GM12878 (cell line): ENCODE measurements around the gene PLA2G1B. TPM values are rescaled to one million over a fixed set of nuclear protein-coding genes. Genes with fewer than 3 reads are reported as not detected.

ENCODE experiments used
- ATAC-seq: fragments of 200-7000 bp; cut with Tn5 transposase; 3 replicates; pipeline ENCODE4 v1.9.1; 2020; ENCODE audit warnings: mild to moderate bottlenecking, moderate library complexity
- BruUV-seq: library from RNA; stranded (reverse); fragments of 400-500 nt; replicated peaks from 2 replicates; lab custom pipeline; 2021; lab: Mats Ljungman, UMichigan
- CTCF ChIA-PET: fragments of 300-600 bp; sonication (Branson Sonifier 250); formaldehyde crosslinking; extraction: SDS; loops from one replicate; lab custom pipeline; 2021; ENCODE audit warnings: inconsistent platforms; lab: Yijun Ruan, JAX
- POLR2A ChIA-PET: fragments of 350-600 bp; formaldehyde crosslinking; extraction: SDS; loops from one replicate; lab custom pipeline; 2021; ENCODE audit warnings: inconsistent platforms; lab: Charles Lee
- RAD21 ChIA-PET: fragments of 300-600 bp; sonication (Branson Sonifier 250); formaldehyde crosslinking; loops from one replicate; lab custom pipeline; 2023; ENCODE audit warnings: antibody characterized with exemption; ENCODE audit not compliant: unreplicated experiment; lab: Charles Lee
- SMC1A ChIA-PET: fragments of 300-600 bp; sonication (Branson Sonifier 250); formaldehyde crosslinking; loops from one replicate; lab custom pipeline; 2023; ENCODE audit not compliant: unreplicated experiment, uncharacterized antibody; lab: Charles Lee
- DNase-seq: peaks from one replicate; pipeline ENCODE4 v3.0.0-alpha.2; 2011; ENCODE audit warnings: low read depth, low spot score
- FAIRE-seq: peaks from 3 replicates; lab custom pipeline; 2011; peaks lifted over from hg19 to GRCh38; lab: Jason Lieb, UNC
- H2AFZ ChIP-seq: 2 replicates; pipeline ENCODE4 v1.6.0; 2011; ENCODE audit warnings: low read depth, low read length, control low read depth; ENCODE audit not compliant: control insufficient read depth
- H3K27ac ChIP-seq: 2 replicates; pipeline ENCODE4 v1.5.1; 2011; ENCODE audit warnings: control low read depth; ENCODE audit not compliant: control insufficient read depth, insufficient read depth
- H3K27me3 ChIP-seq, 2 experiments: replicated peaks in 1 of 2; 2 replicates each; pipeline versions ENCODE4 v1.6.0 to v1.6.1; 2011; ENCODE audit warnings: low read length in 1 of 2; ENCODE audit not compliant: control insufficient read depth in 2 of 2, insufficient read depth in 2 of 2
- H3K36me3 ChIP-seq, 2 experiments: 2 replicates each; pipeline ENCODE4 v1.5.1; 2011; ENCODE audit warnings: low read length in 1 of 2; ENCODE audit not compliant: control insufficient read depth in 2 of 2, insufficient read depth in 2 of 2
- H3K4me1 ChIP-seq: 2 replicates; pipeline ENCODE4 v1.6.1; 2011; ENCODE audit warnings: mild to moderate bottlenecking, low read length, moderate library complexity, mixed read lengths; ENCODE audit not compliant: control insufficient read depth, insufficient read depth
- H3K4me2 ChIP-seq: 2 replicates; pipeline ENCODE4 v1.6.0; 2011; ENCODE audit warnings: control low read depth; ENCODE audit not compliant: control insufficient read depth, insufficient read depth
- H3K4me3 ChIP-seq: fragments of 200-600 bp; sonication (generic); 2 replicates; pipeline ENCODE4 v1.5.1; 2016
- H3K79me2 ChIP-seq: 2 replicates; pipeline ENCODE4 v1.6.0; 2011; ENCODE audit warnings: low read length; ENCODE audit not compliant: control insufficient read depth, insufficient read depth
- H3K9ac ChIP-seq: 2 replicates; pipeline ENCODE4 v1.8.0; 2011; ENCODE audit warnings: low read length, control low read depth, mixed read lengths; ENCODE audit not compliant: control insufficient read depth, insufficient read depth
- H3K9me3 ChIP-seq: replicated peaks from 3 replicates; pipeline ENCODE4 v1.5.1; 2011; ENCODE audit warnings: mild to moderate bottlenecking, low read length; ENCODE audit not compliant: control insufficient read depth, insufficient read depth
- H4K20me1 ChIP-seq: 2 replicates; pipeline ENCODE4 v1.6.0; 2011; ENCODE audit not compliant: control insufficient read depth, insufficient read depth
- BCL3 ChIP-seq: IDR thresholded peaks from 2 replicates; pipeline ENCODE4 v1.6.1; 2011; ENCODE audit warnings: borderline replicate concordance, low read depth, mild to moderate bottlenecking, moderate library complexity, low read length; ENCODE audit not compliant: insufficient read depth, poor library complexity, severe bottlenecking
- BHLHE40 ChIP-seq, 2 experiments: fragments of 450-650 bp in 1 of 2; IDR thresholded peaks; 2 replicates each; pipeline ENCODE4 v1.6.1; 2011 to 2017; ENCODE audit warnings: low read depth in 2 of 2, borderline replicate concordance in 1 of 2, improper control_type of control experiment in 1 of 2, low read length in 1 of 2, mild to moderate bottlenecking in 1 of 2
- CEBPB ChIP-seq, 2 experiments: fragments of 150-350 bp in 1 of 2; IDR thresholded peaks; 2 replicates each; pipeline ENCODE4 v1.6.1; 2012 to 2014; ENCODE audit warnings: low read depth in 2 of 2, low read length in 2 of 2, borderline replicate concordance in 1 of 2, inconsistent platforms in 1 of 2
- EGR1 ChIP-seq, 2 experiments: IDR thresholded peaks; 1 replicate in 1 of 2; 2 replicates in 1 of 2; pipeline ENCODE4 v1.6.1; 2011 to 2012; ENCODE audit warnings: low read depth in 2 of 2, low read length in 2 of 2, borderline replicate concordance in 1 of 2, mild to moderate bottlenecking in 1 of 2, moderate library complexity in 1 of 2
- GATAD2B ChIP-seq: fragments of 450-650 bp; conservative IDR thresholded peaks from 2 replicates; pipeline ENCODE4 v1.6.1; 2017; ENCODE audit warnings: low read depth, mild to moderate bottlenecking, moderate library complexity
- MYC ChIP-seq: IDR thresholded peaks from 2 replicates; pipeline ENCODE4 v1.6.1; 2011; ENCODE audit warnings: mild to moderate bottlenecking, low read length, moderate library complexity, inconsistent platforms; ENCODE audit not compliant: insufficient read depth, insufficient replicate concordance, insufficient read length, severe bottlenecking
- PKNOX1 ChIP-seq: fragments of 450-650 bp; IDR thresholded peaks from 2 replicates; pipeline ENCODE4 v1.6.1; 2016; ENCODE audit warnings: mild to moderate bottlenecking
- PRDM15 ChIP-seq: fragments of 450-650 bp; formaldehyde crosslinking; IDR thresholded peaks from 2 replicates; pipeline ENCODE4 v1.4.0; 2020; ENCODE audit warnings: mild to moderate bottlenecking, moderate library complexity
- RCOR1 ChIP-seq: conservative IDR thresholded peaks from 2 replicates; pipeline ENCODE4 v1.6.1; 2012; ENCODE audit warnings: low read depth, low read length, improper control_type of control experiment
- RELA ChIP-seq: fragments of 450-650 bp; IDR thresholded peaks from 2 replicates; pipeline ENCODE4 v1.8.0; 2014; ENCODE audit warnings: borderline replicate concordance; ENCODE audit not compliant: partially characterized antibody
- SMAD1 ChIP-seq: fragments of 450-650 bp; IDR thresholded peaks from 2 replicates; pipeline ENCODE4 v1.6.1; 2018; ENCODE audit warnings: mild to moderate bottlenecking, low read depth; ENCODE audit not compliant: partially characterized antibody
- TCF12 ChIP-seq: IDR thresholded peaks from 2 replicates; pipeline ENCODE4 v1.6.1; 2011; ENCODE audit warnings: low read depth, mild to moderate bottlenecking, low read length
- ZBTB11 ChIP-seq: fragments of 450-650 bp; formaldehyde crosslinking; IDR thresholded peaks from 2 replicates; pipeline ENCODE4 v1.5.0; 2022; ENCODE audit warnings: mild to moderate bottlenecking, missing genetic modification characterization
- WGBS: methylation state at CpG from one replicate; pipeline ENCODE4 v1.1.6; 2016; ENCODE audit warnings: low lambda C conversion rate; ENCODE audit not compliant: insufficient replicate concordance, insufficient coverage; ENCODE audit errors: missing lambda C conversion rate; 5-methylcytosine and 5-hydroxymethylcytosine counted together
- in situ Hi-C: fragments of 300-500 bp; cut with MboI; formaldehyde crosslinking; loops from 9 replicates; pipeline ENCODE4 v1.14.3; 2018; ENCODE audit warnings: mixed read lengths
- intact Hi-C: fragments of 100-400 bp; cut with micrococcal nuclease; formaldehyde crosslinking; loops from one replicate; pipeline ENCODE4 v1.14.2; 2022; ENCODE audit not compliant: unreplicated experiment
- polyA plus RNA-seq, 11 experiments: library from polyadenylated mRNA; depleted of rRNA in 4 of 11; unstranded in 6 of 11; stranded (reverse) in 5 of 11; fragments of >200 nt; fragmentation: Nextera tagmentation in 4 of 11; fragmentation: Illumina TruSeq in 1 of 11; extraction: Ambion mirVana in 4 of 11; extraction: Trizol in 1 of 11; gene quantifications; 1 replicate in 1 of 11; 2 replicates in 10 of 11; pipeline versions ENCODE4 v1.2.1 to v1.2.3, GENCODE V29; 2011 to 2016; ENCODE audit warnings: inconsistent platforms in 2 of 11, missing spikeins in 2 of 11, low read depth in 1 of 11
- total RNA-seq, 4 experiments: library from RNA; depleted of rRNA in 3 of 4; stranded (reverse); fragments of >200 nt in 3 of 4; fragmentation: Illumina TruSeq in 1 of 4; extraction: Trizol in 1 of 4; gene quantifications; 2 replicates each; pipeline versions ENCODE4 v1.2.1 to v1.2.3, GENCODE V29; 2013 to 2021

The PLA2G1B gene
- total and polyA plus RNA-seq, 10 of the 15 experiments (the other 5 are each of a cell fraction or from before 2014, with no cell fraction given) = not detected

- ChIA-PET CTCF (interaction anchor here (0.7 to 1.5 kb wide), 11 partner anchors 10 to 169 kb away, joined by 3 to 6 read pairs (median 4); partner anchors contain the start of gene PLA2G1B), RAD21 (interaction anchor here (1.2 kb wide), 1 partner anchor 46 kb away, joined by 3 read pairs; no protein-coding TSS in a partner anchor), POLR2A (no interaction called here), SMC1A (interaction anchor here (1.0 kb wide), 1 partner anchor 13 kb away, joined by 3 read pairs; no protein-coding TSS in a partner anchor)
- Histone ChIP-seq H3K79me2 (no peaks in the 10 kb centered on the region), H3K9ac (no peak overlapping the region), H3K9me3 (no peaks in the 10 kb centered on the region), H3K4me2 (no peak overlapping the region), H4K20me1 (no peaks in the 10 kb centered on the region), H3K36me3 (no peaks in the 10 kb centered on the region), H3K27ac (no peak overlapping the region), H2AFZ (no peak overlapping the region), H3K27me3 (peaks cover 11 to 15% of the 10 kb centered on the region in 2 experiments), H3K4me3 (no peak overlapping the region), H3K4me1 (no peaks in the 10 kb centered on the region)
- ATAC-seq (no peak), FAIRE-seq (no peak), DNase-seq (no peak)
- WGBS = 56% methylated on average over 7 of the region's 7 CpGs
- in situ Hi-C loops = no loop called here
- intact Hi-C loops = loop anchor here (2.0 kb wide), 1 partner anchor 18 kb away; no protein-coding TSS in a partner anchor
- BruUV-seq = no TSS peak
- TF ChIP-seq BCL3 = no peak
- no peak for TF ChIP-seq SMAD1
- no peak for TF ChIP-seq ZBTB11
- no peak for TF ChIP-seq RCOR1
- no peak for TF ChIP-seq CEBPB (IDR thresholded peaks at IDR 0.05; ENCODE audit: borderline replicate concordance in 1 of 2, low read depth in 2 of 2, low read length in 2 of 2)
- TF ChIP-seq TCF12 = no peak
- no peak for TF ChIP-seq GATAD2B
- no peak for TF ChIP-seq PKNOX1
- no peak for TF ChIP-seq RELA
- TF ChIP-seq BHLHE40 (IDR thresholded peaks at IDR 0.05; ENCODE audit: borderline replicate concordance in 1 of 2, low read depth in 2 of 2, low read length in 1 of 2) = no peak
- TF ChIP-seq PRDM15 = no peak
- TF ChIP-seq MYC = no peak
- TF ChIP-seq EGR1 (IDR thresholded peaks at IDR 0.05; ENCODE audit: borderline replicate concordance in 1 of 2, low read depth in 2 of 2, low read length in 2 of 2) = no peak
These were observed 39.3 kb upstream of the PLA2G1B start for GRCh38 chr12:120366845-120367232.
